ENCODE data around the gene SERPINB6.

DNA sequence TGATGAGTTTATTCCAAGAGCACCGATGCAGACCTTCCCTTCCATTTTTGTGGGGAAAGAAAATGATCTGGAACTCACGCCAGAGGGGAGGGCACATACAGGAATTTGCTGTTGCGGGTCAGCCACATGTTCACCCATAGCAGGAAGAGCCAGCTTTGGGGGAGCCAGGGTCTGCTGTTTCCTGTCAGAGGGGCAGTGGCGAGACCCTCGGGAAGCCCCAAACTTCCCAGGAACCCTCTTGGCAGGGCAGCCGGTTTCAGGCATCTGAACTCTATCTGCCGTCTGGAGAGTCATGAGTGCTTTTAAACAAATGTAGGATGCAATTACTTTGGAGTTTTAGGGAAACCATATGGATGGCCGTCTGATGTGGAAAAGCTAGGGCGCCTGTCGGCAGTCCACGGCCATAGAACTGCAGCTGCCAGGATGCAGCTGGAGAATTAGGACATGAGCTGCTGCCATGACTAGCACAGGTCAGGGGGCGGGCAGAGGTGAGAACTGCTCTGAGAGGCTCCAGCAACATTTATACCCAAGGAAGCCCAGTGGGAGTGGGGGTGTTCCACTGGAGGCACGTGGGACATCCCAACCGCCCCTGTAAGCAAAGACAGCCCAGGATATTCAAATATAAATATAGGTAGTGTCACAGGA lies 53.4 kb downstream of the SERPINB6 start:
- TF ChIP-seq, protein P1, sequence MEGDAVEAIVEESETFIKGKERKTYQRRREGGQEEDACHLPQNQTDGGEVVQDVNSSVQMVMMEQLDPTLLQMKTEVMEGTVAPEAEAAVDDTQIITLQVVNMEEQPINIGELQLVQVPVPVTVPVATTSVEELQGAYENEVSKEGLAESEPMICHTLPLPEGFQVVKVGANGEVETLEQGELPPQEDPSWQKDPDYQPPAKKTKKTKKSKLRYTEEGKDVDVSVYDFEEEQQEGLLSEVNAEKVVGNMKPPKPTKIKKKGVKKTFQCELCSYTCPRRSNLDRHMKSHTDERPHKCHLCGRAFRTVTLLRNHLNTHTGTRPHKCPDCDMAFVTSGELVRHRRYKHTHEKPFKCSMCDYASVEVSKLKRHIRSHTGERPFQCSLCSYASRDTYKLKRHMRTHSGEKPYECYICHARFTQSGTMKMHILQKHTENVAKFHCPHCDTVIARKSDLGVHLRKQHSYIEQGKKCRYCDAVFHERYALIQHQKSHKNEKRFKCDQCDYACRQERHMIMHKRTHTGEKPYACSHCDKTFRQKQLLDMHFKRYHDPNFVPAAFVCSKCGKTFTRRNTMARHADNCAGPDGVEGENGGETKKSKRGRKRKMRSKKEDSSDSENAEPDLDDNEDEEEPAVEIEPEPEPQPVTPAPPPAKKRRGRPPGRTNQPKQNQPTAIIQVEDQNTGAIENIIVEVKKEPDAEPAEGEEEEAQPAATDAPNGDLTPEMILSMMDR (IDR thresholded peaks at IDR 0.05) = no peak
- no peak for TF ChIP-seq POLR2A (IDR thresholded peaks at IDR 0.05)

Data from lower leg skin (tissue), 3 donors.